Colonic mucosa (tissue), 4 donors: ENCODE results near the gene FBH1. TPM values are rescaled to one million over a fixed set of nuclear protein-coding genes. Genes with fewer than 3 reads are reported as not detected.
A peak's percentile ranks its signal among the peaks of the same experiment; 100 is the strongest.
"Not testable (repeated sequence)": the region's sequence is repeated elsewhere in the genome, so short reads cannot be mapped to it uniquely, and the experiment has no call there.

ENCODE experiments used
- DNase-seq: peaks from one replicate; pipeline ENCODE4 v3.0.0-alpha.2; 2020
- H3K27ac ChIP-seq: fragments of 200-600 bp; one replicate; pipeline ENCODE4 v1.8.0; 2021
- H3K27me3 ChIP-seq: fragments of 200-600 bp; one replicate; pipeline ENCODE4 v1.8.0; 2021
- H3K36me3 ChIP-seq: fragments of 200-600 bp; one replicate; pipeline ENCODE4 v1.8.0; 2021
- H3K4me1 ChIP-seq: fragments of 200-600 bp; one replicate; pipeline ENCODE4 v1.8.0; 2021; ENCODE audit warnings: mild to moderate bottlenecking
- H3K4me3 ChIP-seq: fragments of 200-600 bp; one replicate; pipeline ENCODE4 v1.8.0; 2021
- H3K9ac ChIP-seq, 2 donors: one replicate each; pipeline ENCODE4 v1.7.0; 2013; ENCODE audit warnings: control low read depth in 2 of 2, low read depth in 2 of 2, low read length in 2 of 2
- H3K9me3 ChIP-seq: fragments of 200-600 bp; one replicate; pipeline ENCODE4 v1.8.0; 2021
- CTCF ChIP-seq: fragments of 200-600 bp; IDR thresholded peaks from one replicate; pipeline ENCODE4 v1.8.0; 2022; ENCODE audit warnings: antibody characterized with exemption, mild to moderate bottlenecking
- intact Hi-C: fragments of 100-400 bp; cut with DNase I; formaldehyde crosslinking; loops from one replicate; pipeline ENCODE4 v1.14.1; 2022
- total RNA-seq, 2 donors: library from RNA; stranded (reverse); fragmentation: NEBNext Ultra II Directional in 1 of 2; extraction: Animal tissue kit (Norgen Biotek cat#: 25700) in 1 of 2; gene quantifications; one replicate each; pipeline ENCODE4 v1.2.1, GENCODE V29; 2021
- donor health status: healthy.
- donor health status: DM: no; HTN: no; CAD: no.
- donor health status: DM: no; HTN: no; CAD: no.

Gene FBH1
- total RNA-seq, 2 donors from 2014 or later, result 67.7 to 87.5 TPM

- no peak overlapping the region for H3K4me3 ChIP-seq
- H3K9me3 ChIP-seq, result no peaks in the 10 kb centered on the region
- TF ChIP-seq CTCF, result no peak
- H3K36me3 ChIP-seq, result no peaks in the 10 kb centered on the region
- intact Hi-C loops, result no loop called here
- H3K27ac ChIP-seq, result no peak overlapping the region
- DNase-seq, result no peak
- H3K27me3 ChIP-seq, result no peaks in the 10 kb centered on the region
- no peaks in the 10 kb centered on the region for H3K4me1 ChIP-seq
- no peak overlapping the region for H3K9ac ChIP-seq
These were observed 30.0 kb upstream of the FBH1 start for GRCh38 chr10:5860066-5860465.

- intact Hi-C loops, result no loop called here
These were observed 27.6 kb upstream of the FBH1 start for GRCh38 chr10:5862360-5862961.

GRCh38 chr10:5862981-5863685, 26.9 kb upstream of the FBH1 start:
- H3K4me1 ChIP-seq, H3K9ac ChIP-seq, H3K27ac ChIP-seq, H3K27me3 ChIP-seq, H3K36me3 ChIP-seq, intact Hi-C loops, DNase-seq, H3K4me3 ChIP-seq, H3K9me3 ChIP-seq: not testable (repeated sequence)

More at GRCh38 chr10:5862360-5862961, 27.6 kb upstream of the FBH1 start:
- Histone ChIP-seq H3K4me3 (no peak overlapping the region), H3K27ac (no peak overlapping the region), H3K27me3 (no peaks in the 10 kb centered on the region), H3K9ac (no peak overlapping the region), H3K36me3 (no peaks in the 10 kb centered on the region), H3K4me1 (no peaks in the 10 kb centered on the region), H3K9me3 (no peaks in the 10 kb centered on the region)
- no peak for DNase-seq
- no peak for TF ChIP-seq CTCF

- DNase-seq, result peak; percentile 5
- H3K27me3 ChIP-seq, H3K36me3 ChIP-seq, H3K4me3 ChIP-seq, H3K27ac ChIP-seq, intact Hi-C loops, H3K4me1 ChIP-seq, H3K9ac ChIP-seq, H3K9me3 ChIP-seq: not testable (repeated sequence)
These were observed 23.5 kb upstream of the FBH1 start for GRCh38 chr10:5866451-5867081.

GRCh38 chr10:5867091-5867615, 22.9 kb upstream of the FBH1 start:
- H3K4me3 ChIP-seq, intact Hi-C loops, H3K27ac ChIP-seq, H3K4me1 ChIP-seq, H3K9ac ChIP-seq, H3K27me3 ChIP-seq, H3K9me3 ChIP-seq, H3K36me3 ChIP-seq: not testable (repeated sequence)
- peak; percentile 4 for DNase-seq

GRCh38 chr10:5868383-5868782, 21.7 kb upstream of the FBH1 start:
- intact Hi-C loops, H3K36me3 ChIP-seq, H3K4me3 ChIP-seq, H3K27ac ChIP-seq, H3K4me1 ChIP-seq, H3K9me3 ChIP-seq, DNase-seq, H3K9ac ChIP-seq, H3K27me3 ChIP-seq: not testable (repeated sequence)

- Histone ChIP-seq H3K27me3 (no peaks in the 10 kb centered on the region), H3K9ac (no peak overlapping the region), H3K4me3 (no peak overlapping the region), H3K9me3 (no peaks in the 10 kb centered on the region), H3K36me3 (no peaks in the 10 kb centered on the region), H3K27ac (no peak overlapping the region), H3K4me1 (no peaks in the 10 kb centered on the region)
- no peak for DNase-seq
- intact Hi-C loops, result no loop called here
- no peak for TF ChIP-seq CTCF
These were observed 20.9 kb upstream of the FBH1 start for GRCh38 chr10:5869156-5869555.
